Dermis microvascular lymphatic vessel endothelial cell (primary cell): Measurements from ENCODE around the gene MRPL55. TPM values are rescaled to one million over a fixed set of nuclear protein-coding genes. Genes with fewer than 3 reads are reported as not detected.

Source experiments
- DNase-seq, 2 donors: peaks; one replicate each; pipeline versions ENCODE4 v3.0.0 to v3.0.0-alpha.2; 2010; ENCODE audit warnings: low read depth in 2 of 2
- total RNA-seq: library from RNA; depleted of rRNA; stranded (reverse); fragments of >200 nt; gene quantifications from 2 replicates; pipeline ENCODE4 v1.2.1, GENCODE V29; 2014

The MRPL55 gene
- total RNA-seq = 35.8 and 47.0 TPM in 2 replicates

DNA sequence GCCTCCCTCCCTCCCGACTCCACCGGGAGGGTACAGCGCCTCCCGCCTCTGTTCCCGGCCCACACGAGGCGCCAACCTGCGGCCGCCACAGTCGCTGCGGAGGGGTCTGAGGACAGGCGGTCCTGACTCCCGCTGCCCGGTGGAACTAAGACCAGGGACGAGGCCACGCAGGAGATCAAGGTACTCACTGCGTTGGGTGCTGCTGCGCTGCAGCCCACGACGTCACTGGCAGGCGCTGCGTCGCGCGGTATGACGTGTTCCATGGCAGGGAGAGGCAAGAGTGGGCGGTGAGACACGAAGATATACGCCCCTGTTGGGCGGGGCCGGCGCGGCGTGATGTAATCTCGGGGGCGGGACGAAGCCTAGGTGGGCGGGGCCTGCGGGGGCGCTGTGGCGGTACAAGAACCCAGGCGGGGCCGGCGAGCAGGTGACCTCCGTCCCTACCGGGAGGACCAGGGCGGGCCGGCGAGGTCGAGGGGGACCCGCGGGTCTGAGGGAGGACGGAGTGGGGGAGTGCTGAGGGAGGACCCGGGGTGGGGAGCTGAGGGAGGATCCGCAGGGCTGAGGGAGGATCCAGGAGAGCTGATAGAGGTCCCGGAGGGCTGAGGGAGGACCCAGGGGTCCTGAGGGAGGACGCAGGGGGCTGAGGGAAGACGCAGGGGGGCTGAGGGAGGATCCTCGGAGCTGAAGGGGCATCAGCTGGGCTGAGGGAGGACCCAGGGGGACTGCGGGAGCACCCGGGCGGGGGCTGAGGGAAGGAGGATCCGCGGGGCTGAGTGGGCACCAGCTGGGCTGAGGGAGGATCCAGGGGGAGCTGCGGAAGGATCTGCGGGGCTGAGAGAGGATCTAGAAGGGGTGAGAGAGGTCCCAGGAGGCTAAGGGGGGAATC is at the start of gene MRPL55:
MRPL55 (minus strand) TSS at position 227 of the 889 bp plus-strand sequence. CDS start 1,039 bp downstream, outside the sequence.
- peak; percentile 91 to 97 for DNase-seq

DNA sequence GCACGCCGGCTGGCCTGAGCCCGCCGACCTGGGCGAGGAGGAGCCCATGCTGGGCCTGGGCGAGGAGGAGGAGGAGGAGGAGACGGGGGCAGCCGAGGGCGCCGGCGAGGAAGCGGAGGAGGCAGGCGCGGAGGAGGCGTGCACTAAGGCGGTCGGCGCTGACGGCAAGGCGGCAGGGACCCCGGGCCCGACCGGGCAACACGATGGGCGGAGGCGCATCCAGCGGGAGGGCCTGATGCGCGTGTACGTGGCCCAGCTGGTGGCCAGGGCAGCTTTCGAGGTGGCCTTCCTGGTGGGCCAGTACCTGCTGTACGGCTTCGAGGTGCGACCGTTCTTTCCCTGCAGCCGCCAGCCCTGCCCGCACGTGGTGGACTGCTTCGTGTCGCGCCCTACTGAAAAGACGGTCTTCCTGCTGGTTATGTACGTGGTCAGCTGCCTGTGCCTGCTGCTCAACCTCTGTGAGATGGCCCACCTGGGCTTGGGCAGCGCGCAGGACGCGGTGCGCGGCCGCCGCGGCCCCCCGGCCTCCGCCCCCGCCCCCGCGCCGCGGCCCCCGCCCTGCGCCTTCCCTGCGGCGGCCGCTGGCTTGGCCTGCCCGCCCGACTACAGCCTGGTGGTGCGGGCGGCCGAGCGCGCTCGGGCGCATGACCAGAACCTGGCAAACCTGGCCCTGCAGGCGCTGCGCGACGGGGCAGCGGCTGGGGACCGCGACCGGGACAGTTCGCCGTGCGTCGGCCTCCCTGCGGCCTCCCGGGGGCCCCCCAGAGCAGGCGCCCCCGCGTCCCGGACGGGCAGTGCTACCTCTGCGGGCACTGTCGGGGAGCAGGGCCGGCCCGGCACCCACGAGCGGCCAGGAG is 49.3 kb upstream of the MRPL55 start:
- no peak for DNase-seq

DNA sequence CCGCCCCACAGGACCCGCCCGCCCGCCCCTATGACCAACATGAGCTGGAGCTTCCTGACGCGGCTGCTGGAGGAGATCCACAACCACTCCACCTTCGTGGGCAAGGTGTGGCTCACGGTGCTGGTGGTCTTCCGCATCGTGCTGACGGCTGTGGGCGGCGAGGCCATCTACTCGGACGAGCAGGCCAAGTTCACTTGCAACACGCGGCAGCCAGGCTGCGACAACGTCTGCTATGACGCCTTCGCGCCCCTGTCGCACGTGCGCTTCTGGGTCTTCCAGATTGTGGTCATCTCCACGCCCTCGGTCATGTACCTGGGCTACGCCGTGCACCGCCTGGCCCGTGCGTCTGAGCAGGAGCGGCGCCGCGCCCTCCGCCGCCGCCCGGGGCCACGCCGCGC is 48.6 kb upstream of the MRPL55 start:
- DNase-seq = no peak

DNA sequence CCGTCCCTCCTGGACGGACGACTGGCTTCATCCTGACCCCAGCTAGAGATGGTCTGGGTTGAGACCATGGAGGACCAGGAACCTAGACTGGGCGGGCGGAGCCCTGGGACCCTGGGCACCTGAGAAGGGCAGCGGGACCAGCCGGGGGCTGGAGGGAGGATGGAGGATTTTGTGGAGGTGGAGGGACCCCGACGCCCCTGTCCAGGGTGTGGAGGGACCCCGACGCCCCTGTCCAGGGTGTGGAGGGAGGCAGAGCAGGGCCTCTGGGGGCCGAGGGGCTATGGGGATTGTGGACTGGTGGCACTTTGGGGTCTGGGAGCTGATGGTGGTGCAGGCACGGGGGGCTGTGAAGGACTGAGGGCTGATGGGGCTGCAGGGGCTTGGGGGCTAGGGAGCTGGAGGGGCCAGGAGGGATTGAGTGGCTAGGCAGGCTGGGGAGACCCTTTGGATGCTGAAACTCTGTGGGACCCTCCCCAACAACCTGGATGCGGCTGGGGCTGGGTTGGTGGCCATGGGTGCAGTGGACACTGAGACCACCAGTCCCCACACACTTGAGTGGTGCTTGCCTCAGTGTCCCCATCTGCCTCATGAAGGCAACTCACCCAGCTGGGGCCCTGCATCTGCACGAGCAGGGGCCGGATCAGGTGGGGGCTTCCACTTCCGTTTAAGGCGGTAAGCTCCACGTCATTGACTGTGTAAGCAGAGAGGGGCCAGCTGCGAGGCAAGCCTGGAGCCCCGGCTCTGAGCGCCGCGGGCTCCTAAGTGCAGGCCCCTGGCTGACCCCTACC is 48.0 kb upstream of the MRPL55 start:
- DNase-seq = no peak

DNA sequence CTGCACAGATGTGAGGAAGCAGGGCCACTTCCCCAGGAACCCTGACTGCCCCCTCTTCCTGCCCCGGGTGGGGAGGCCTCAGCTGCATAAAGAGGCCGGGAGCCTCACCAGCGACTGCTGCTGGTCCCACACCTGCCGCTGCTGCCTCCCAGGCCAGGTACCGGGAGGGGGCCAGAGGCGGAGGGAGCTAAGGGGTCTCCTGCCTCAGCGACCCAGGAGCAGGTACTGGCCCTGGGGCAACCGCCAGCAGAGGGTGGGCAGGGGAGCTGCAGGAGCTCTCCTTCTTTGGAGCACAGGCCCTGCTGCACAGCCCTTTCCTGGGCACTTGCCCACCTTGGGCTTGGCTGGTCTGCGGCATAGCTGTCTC is 47.4 kb upstream of the MRPL55 start:
- no peak for DNase-seq

DNA sequence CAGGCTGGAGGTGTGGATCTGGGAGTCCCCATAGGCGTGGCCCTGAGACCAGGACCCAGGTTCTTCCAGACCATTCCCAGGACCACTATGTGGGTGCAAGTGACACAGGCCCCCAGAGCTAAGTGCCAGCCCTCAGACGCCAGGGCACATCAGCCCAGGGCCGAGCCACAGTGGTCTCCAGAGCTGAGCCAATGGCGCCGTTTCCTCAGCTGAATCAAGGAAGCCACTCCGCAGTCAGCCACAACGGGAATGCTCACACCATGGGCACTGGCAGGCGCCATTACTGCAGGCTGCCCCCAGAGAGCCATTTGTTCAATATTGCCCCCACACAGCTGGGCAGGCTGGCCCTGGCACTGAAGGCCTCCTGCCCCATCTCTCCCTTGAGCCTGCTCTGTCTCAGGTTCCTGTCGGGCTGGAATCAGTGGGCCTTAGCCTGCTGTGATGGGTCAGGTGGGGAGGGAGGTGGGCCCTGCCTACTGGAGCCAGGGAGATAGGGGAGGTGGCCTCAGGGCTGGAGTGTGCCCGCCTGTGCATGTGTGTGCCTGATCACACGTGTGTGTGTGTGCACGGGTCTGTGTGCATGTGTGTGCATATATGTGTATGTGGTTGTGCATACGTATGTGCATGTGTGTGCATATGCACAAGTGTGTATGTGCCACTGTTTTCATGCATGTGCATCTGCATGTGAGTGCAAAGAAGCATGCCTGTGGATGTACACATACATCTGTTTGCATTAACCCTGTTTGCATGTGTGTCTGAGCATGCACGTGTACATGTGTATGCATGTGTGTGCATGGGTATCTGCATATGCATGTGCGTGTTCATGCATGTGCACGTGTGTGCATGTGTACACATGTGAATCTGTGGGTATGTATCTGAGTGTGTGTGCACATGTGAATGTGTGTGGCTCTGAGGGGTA is 46.8 kb upstream of the MRPL55 start:
- no peak for DNase-seq

DNA sequence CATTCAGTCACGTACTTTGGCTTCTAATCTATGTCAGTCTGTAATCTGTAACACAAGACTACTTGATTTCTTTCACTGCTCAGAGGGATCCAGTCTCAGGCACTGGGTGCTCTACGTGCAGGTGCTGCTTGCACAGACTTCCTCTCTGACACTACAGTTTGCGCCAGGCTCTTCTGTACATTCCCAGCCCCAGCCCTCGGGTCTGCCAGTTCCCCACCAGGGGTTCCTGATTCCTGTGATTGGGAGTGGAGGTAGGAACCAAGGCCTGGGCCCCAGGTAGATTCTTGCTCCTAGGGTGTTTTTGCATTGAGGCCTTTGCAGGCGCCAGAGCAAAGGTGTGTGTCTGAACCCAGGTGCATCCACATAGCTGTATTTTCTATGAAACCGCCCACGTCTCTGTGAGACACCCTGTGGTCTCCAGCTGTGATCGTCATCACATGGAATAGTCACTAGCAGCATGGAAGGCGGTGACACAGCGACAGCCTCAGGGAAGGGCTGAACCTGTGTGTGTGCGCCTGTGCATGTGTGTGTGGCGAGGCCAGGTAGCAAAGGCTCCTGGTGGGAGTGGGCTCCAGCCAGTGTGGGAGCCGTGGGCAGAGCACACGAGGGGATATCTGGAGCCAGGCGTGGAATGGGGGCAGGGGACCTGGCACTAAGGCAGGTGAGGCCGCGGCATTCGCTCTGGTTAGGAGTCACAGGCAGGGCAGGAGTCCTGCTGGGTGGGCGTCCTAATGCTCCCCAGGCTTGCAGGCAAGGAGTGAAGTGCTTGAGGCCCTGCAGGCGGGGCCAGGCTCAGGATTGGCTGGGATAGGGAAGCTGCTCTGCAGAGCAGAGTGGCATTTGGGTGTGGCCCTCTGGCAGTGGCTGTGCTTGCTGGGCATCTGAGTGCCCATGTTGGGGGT is 45.8 kb upstream of the MRPL55 start:
- no peak for DNase-seq

DNA sequence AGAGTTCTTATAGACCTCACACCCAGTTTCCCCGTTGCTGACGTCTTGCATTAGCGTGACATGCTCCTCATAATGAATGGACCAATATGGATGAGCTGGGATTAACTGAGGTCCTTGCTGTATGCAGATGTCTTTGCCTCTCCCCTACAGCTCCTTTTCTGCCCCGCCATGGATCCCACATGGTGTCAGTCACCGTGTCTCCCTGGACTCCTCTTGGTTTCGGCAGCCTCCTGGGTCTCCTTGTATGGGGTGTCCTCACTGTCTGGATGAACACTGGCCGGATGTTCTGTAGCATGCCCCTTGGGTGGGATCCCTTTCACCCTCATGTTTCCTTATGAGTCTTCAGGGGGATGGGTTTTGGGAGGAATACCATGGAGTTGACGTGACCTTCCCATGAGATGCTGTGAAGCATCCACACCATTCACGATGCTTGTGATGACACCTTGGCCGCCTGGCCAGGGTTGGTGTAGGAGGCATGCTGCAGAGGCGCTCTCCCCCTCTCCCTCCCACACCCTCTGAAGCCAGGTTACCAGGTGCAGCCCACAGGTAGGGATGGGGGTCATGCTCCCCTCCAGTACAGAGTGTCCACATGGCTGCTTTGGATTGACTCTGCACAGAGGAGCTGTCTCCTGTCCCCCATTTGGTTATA is 45.0 kb upstream of the MRPL55 start:
- no peak for DNase-seq

DNA sequence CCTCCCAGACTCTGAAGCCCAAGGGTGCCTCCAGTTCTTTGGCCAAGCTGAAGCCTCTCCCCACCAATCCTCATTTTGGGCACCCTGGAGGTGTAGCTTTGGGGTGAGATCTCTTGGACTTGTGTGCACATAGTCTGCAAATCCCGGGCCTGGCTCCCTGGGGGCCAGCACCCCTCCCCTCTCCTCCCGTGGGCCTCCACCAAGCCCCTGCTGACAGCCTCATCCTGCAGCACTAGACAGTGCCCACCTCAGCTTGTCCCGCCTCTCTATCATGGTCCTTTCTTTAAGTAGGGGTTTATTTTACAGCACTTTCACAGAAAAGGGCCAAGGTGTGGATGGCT is 43.8 kb upstream of the MRPL55 start:
- no peak for DNase-seq

DNA sequence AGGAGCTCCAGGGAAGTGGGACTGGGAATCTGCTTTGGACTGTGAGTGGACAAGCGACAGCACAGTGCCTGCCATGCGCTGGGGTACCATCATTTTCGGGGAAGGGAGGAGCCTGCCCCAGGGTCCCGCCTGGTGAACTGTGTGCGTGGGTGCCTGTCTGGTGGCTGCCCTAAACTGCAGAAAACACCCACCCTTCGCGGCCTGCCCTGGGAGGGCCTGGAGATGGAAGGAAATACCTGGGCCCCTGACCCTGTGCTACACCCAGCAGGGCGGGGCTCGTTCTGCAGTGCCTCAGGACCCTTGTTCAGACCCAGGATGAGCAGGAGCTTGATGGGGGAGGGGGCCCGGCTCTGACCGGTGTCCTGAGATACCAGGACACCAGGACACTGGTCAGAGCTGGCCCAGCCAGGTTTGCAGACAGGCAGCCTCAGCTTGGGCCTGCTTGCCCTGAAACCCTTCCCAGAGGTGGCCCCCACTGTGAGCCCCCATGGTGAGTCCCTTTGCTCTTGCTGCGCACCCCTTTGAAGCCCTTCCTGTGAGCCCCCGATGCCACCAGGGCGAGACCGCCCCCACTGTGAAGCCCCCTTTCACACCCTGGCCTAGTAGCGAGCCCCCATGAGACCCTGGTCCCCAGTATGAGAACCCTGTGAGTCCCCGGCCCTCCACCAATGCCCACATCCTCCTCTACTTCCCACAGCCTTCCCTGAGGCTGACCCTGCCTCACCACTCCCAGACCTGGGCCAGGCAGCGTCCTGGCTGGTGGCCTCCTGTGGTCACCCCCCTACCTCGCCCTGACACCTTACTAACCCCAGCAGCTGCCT is 43.2 kb upstream of the MRPL55 start:
- DNase-seq = no peak

DNA sequence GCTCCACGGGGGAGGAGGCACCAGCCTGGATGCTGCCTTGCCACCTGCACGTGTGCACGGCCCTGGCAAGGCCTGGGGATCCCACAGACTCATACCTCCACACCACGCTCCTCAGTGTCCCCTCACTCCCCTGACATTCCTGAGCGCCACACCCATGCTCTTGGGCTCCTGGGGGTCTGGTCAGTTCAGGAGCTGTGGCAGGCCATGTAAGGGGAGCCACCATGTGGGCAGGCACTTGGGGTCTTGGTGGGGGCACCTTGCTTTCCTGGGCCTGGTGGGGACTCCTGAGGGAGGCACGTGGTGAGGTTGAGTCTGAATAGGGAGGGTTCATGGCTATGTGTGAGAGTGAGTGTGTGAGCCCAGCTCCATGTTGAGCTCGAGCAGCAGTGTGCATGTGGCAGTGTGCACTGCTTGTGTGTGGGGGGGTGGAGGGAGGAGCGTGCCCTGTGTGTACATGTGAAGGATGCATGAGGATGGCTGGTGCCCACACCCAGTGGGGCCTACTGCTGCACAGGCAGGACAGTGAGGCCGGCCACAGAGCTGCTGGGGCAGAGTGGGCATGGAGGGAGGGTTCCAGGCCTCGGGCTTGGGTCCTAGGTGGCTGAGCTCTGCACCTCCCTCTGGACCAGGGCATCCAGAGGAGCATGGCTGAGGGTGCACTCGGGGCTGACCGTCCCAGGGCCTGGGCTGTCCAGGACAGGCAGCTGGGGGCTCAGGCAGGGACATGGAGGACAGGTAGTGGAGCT is 42.3 kb upstream of the MRPL55 start:
- no peak for DNase-seq

DNA sequence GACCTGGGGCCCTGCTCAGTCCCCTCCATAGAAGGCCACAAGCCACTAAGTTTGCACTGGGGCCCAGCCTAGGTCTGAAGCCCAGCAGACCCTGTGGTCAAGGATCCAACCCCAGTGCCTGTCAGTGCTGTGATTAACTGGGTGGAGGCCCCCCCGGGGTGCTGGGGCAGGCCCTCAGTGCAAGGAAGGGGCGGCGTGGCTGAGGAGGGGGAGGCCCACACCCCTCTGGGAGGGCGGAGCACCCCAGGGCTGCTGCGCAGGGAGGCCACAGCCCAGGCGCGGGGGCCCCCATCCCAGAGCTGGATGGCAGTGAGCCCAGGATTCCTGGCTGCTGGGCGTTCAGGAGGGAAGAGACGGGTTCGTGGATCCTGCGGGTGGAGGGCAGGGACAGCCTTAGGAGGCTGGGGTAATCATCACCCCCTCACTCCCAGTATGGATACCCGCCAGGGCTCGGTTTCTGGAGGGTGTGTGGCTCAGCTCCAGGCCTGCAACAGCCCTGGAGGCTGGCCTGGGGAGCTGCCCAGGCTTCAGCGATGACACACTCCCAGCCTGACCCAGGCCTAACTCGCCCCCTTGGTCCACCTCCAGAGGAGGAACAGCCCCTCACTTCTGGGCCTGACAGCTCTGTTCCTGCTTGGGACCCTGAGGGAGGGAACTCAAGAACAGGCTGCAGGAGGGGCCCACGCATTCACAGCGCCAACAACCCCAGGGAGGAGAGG is 41.5 kb upstream of the MRPL55 start:
- no peak for DNase-seq

DNA sequence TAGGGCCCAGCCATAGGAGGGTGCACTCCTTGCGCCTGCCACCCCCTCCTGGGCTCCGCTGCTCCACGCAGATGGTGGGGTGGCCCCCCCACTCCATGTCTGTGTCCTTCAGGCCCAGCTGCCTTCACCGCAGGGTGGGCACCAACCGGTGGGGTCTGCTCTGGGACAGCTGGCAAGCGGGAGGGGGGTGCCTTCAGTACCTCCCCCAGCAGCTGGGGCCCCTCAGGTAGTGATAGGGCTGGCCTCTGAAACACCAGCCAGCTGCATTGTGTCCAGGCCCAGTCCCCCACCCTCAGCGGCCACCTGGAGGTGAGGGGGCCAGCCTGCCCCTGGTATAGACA is 41.0 kb upstream of the MRPL55 start:
- DNase-seq = no peak

DNA sequence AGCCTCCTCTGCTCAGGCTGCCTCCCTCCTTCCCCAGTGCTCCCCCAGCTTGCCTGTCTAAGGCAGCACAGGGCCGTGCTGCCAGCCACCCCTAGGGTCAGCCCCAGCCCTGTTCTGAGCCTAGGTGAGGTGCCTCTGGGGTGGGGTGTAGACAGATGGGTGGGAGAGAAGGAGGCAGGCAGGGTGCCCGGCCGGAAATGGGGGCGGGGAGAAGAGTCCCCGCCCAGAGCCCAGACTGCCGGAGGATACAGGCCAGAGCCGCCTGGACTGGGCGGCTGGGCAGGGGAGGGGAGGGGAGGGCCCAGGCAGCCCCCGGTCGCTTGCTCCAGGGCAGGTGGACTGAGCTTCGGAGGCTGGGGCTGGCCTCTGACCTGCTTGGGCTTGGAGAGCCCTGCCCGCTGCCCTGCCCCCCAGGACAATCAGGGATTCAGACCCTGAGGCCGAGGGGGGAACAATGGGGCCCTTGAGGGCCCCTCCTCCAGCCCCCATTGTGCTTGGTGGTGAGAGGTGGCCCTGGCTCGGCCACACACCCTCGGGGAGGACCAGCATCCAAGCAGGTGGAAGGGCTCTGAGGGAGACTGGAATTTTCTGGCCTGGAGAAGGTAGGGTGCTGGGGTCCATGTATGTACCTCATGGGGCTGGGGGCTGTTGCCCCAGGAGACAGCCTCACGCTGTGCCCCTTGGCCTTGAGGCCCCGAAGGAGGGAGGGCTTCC is 40.5 kb upstream of the MRPL55 start, which contains the start of gene GJC2:
GJC2 (plus strand) TSS at position 525 of the 714 bp plus-strand sequence. CDS start 7,829 bp downstream, outside the sequence.
- peak in 1 of 2 donors; percentile 22 for DNase-seq

DNA sequence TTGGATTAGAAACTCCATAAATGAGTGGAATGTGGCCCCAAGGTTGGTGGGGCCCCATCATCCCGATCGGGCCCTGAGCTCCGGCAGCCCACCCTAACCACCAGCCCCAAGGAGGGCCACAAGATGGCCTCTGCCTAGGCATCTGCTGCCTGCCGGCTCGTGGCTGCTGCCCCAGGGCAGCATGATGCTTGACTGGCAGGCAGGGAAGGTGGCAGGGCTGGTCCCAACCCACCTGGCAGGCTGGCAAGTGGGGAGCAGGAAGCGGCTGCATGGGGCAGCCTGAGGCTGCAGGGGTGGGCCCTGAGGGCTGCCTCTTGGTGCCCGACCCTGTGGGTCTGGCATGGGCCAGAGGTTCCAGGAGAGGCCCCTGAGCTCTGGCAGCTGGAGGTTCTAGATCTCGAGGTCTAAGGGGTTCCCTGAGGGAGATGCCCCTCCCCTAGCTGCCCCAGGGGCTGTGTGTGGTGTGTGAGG is 39.9 kb upstream of the MRPL55 start:
- DNase-seq = no peak
